GM23338 (cell line): ENCODE data around the gene DRC1. TPM values are rescaled to one million over a fixed set of nuclear protein-coding genes. Genes with fewer than 3 reads are reported as not detected.

ENCODE experiments used
- ATAC-seq: fragments of 200-7000 bp; cut with Tn5 transposase; 3 replicates; pipeline ENCODE4 v1.9.1; 2020
- DNase-seq: peaks from one replicate; pipeline ENCODE4 v3.0.0-alpha.2; 2015; ENCODE audit warnings: low spot score
- H2AFZ ChIP-seq: fragments of 200-600 bp; sonication (generic); 2 replicates; pipeline ENCODE4 v1.8.0; 2016; ENCODE audit warnings: antibody characterized with exemption, mild to moderate bottlenecking, moderate library complexity
- H3F3A ChIP-seq: fragments of 200-600 bp; sonication (generic); replicated peaks from 2 replicates; pipeline ENCODE4 v1.8.0; 2017; ENCODE audit warnings: antibody characterized with exemption, mixed run types, low read depth
- H3K27ac ChIP-seq: fragments of 200-600 bp; sonication (generic); 2 replicates; pipeline ENCODE4 v1.6.1; 2016; ENCODE audit warnings: low read depth
- H3K27me3 ChIP-seq: fragments of 200-600 bp; sonication (generic); 2 replicates; pipeline ENCODE4 v1.8.0; 2016; ENCODE audit warnings: mild to moderate bottlenecking, mixed run types, moderate library complexity; ENCODE audit not compliant: insufficient read depth
- H3K36me3 ChIP-seq: fragments of 200-600 bp; sonication (generic); 2 replicates; pipeline ENCODE4 v1.8.0; 2016; ENCODE audit warnings: mild to moderate bottlenecking; ENCODE audit not compliant: insufficient read depth
- H3K4me1 ChIP-seq: fragments of 200-600 bp; sonication (generic); 2 replicates; pipeline ENCODE4 v1.8.0; 2016; ENCODE audit warnings: mild to moderate bottlenecking, moderate library complexity; ENCODE audit not compliant: insufficient read depth
- H3K4me2 ChIP-seq: fragments of 200-600 bp; sonication (generic); 2 replicates; pipeline ENCODE4 v1.7.1; 2017; ENCODE audit warnings: mixed run types
- H3K4me3 ChIP-seq: fragments of 200-600 bp; sonication (generic); 2 replicates; pipeline ENCODE4 v1.6.1; 2016; ENCODE audit warnings: mixed run types
- H3K79me2 ChIP-seq: fragments of 200-600 bp; sonication (generic); replicated peaks from 2 replicates; pipeline ENCODE4 v1.8.0; 2017; ENCODE audit warnings: mild to moderate bottlenecking; ENCODE audit not compliant: insufficient read depth
- H3K9me2 ChIP-seq: fragments of 200-600 bp; sonication (generic); 2 replicates; pipeline ENCODE4 v1.8.0; 2017; ENCODE audit not compliant: insufficient read depth
- H4K20me1 ChIP-seq: fragments of 200-600 bp; sonication (generic); replicated peaks from 2 replicates; pipeline ENCODE4 v1.8.0; 2017; ENCODE audit warnings: mild to moderate bottlenecking; ENCODE audit not compliant: insufficient read depth
- H3K27ac Mint-ChIP-seq: 2 replicates; pipeline ENCODE4 v1.8.0; 2020; ENCODE audit warnings: inconsistent platforms, mild to moderate bottlenecking, moderate library complexity, mixed read lengths
- H3K27me3 Mint-ChIP-seq: 3 replicates; pipeline ENCODE4 v1.8.0; 2022; ENCODE audit warnings: low read depth, mild to moderate bottlenecking, moderate library complexity, mixed read lengths, inconsistent platforms; ENCODE audit not compliant: insufficient read depth, poor library complexity
- H3K36me3 Mint-ChIP-seq: 3 replicates; pipeline ENCODE4 v1.8.0; 2021; ENCODE audit warnings: low read depth, mild to moderate bottlenecking, inconsistent platforms, moderate library complexity, mixed read lengths
- H3K4me1 Mint-ChIP-seq: 3 replicates; pipeline ENCODE4 v1.8.0; 2020; ENCODE audit warnings: mild to moderate bottlenecking, inconsistent platforms, mixed read lengths
- H3K4me3 Mint-ChIP-seq: 3 replicates; pipeline ENCODE4 v1.8.0; 2021; ENCODE audit warnings: moderate library complexity, mild to moderate bottlenecking, inconsistent platforms, mixed read lengths
- H3K9me3 Mint-ChIP-seq: 3 replicates; pipeline ENCODE4 v1.8.0; 2020; ENCODE audit warnings: moderate library complexity, mild to moderate bottlenecking, inconsistent platforms, mixed read lengths
- CREB1 ChIP-seq: fragments of 250-450 bp; sonication (Bioruptor Pico); IDR thresholded peaks from 2 replicates; pipeline ENCODE4 v1.5.0; 2020; ENCODE audit warnings: low read depth, mild to moderate bottlenecking, moderate library complexity
- CTCF ChIP-seq, 2 experiments: fragments of 200-600 bp in 1 of 2; sonication (generic) in 1 of 2; conservative IDR thresholded peaks; 2 replicates each; pipeline versions ENCODE4 v1.5.1 to v1.6.1; 2016 to 2017; ENCODE audit warnings: antibody characterized with exemption in 2 of 2, low read depth in 2 of 2, mild to moderate bottlenecking in 2 of 2, moderate library complexity in 1 of 2
- EZH2phosphoT487 ChIP-seq: fragments of 200-600 bp; sonication (generic); IDR thresholded peaks from one replicate; pipeline ENCODE4 v1.8.1; 2018; ENCODE audit warnings: antibody characterized with exemption; ENCODE audit not compliant: unreplicated experiment
- JUNB ChIP-seq: IDR thresholded peaks from one replicate; pipeline ENCODE4 v1.6.1; 2016; ENCODE audit warnings: antibody characterized with exemption; ENCODE audit not compliant: unreplicated experiment
- REST ChIP-seq: IDR thresholded peaks from one replicate; pipeline ENCODE4 v1.6.1; 2018; ENCODE audit warnings: antibody characterized with exemption; ENCODE audit not compliant: unreplicated experiment
- ZNF114 ChIP-seq: fragments of 250-450 bp; sonication (Bioruptor Pico); IDR thresholded peaks from 2 replicates; pipeline ENCODE4 v1.5.0; 2020; ENCODE audit warnings: mild to moderate bottlenecking, moderate library complexity
- ZNF331 ChIP-seq: fragments of 250-450 bp; sonication (Bioruptor Pico); IDR thresholded peaks from 2 replicates; pipeline ENCODE4 v1.5.0; 2020; ENCODE audit warnings: low read depth, mild to moderate bottlenecking, moderate library complexity
- polyA plus RNA-seq: library from polyadenylated mRNA; unstranded; fragments of >200 nt; fragmentation: Nextera tagmentation; extraction: Ambion mirVana; gene quantifications from 2 replicates; pipeline ENCODE4 v1.2.1, GENCODE V29; 2016
- total RNA-seq: library from RNA; depleted of rRNA; stranded (reverse); fragments of >200 nt; shearing (Covaris generic); gene quantifications from 2 replicates; pipeline ENCODE4 v1.2.3, GENCODE V29; 2014
- TF ChIP-seq, protein P1 (sequence below): IDR thresholded peaks from 2 replicates; pipeline ENCODE4 v1.6.1; 2016; ENCODE audit warnings: antibody characterized with exemption

DRC1 gene
- total and polyA plus RNA-seq, 2 experiments from 2014 or later: 0.45 TPM; not detected in 1

- TF ChIP-seq REST (no peak), JUNB (no peak), ZNF114 (CRISPR knock-in tag) (no peak), EZH2phosphoT487 (no peak)
Observed at GRCh38 chr2:26451700-26452099, 50.0 kb downstream of the DRC1 start (continued).

GRCh38 chr2:26453421-26454329 lies 52.0 kb downstream of the DRC1 start:
- no peak overlapping the region for H3K27ac ChIP-seq
- DNase-seq (no peak), ATAC-seq (no peak)
- TF ChIP-seq REST: no peak
- no peak for TF ChIP-seq CTCF (conservative IDR thresholded peaks at IDR 0.05; ENCODE audit: low read depth in 2 of 2)
- TF ChIP-seq CREB1: no peak
- TF ChIP-seq, protein P1, sequence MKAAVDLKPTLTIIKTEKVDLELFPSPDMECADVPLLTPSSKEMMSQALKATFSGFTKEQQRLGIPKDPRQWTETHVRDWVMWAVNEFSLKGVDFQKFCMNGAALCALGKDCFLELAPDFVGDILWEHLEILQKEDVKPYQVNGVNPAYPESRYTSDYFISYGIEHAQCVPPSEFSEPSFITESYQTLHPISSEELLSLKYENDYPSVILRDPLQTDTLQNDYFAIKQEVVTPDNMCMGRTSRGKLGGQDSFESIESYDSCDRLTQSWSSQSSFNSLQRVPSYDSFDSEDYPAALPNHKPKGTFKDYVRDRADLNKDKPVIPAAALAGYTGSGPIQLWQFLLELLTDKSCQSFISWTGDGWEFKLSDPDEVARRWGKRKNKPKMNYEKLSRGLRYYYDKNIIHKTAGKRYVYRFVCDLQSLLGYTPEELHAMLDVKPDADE: no peak
- TF ChIP-seq ZNF114 (CRISPR knock-in tag): no peak
- TF ChIP-seq ZNF331 (CRISPR knock-in tag): no peak
- no peaks in the 10 kb centered on the region for H3K27me3 ChIP-seq
- Mint-ChIP-seq H3K4me3 (no peak overlapping the region), H3K36me3 (no peaks in the 10 kb centered on the region), H3K4me1 (peaks cover 3% of the 10 kb centered on the region; the same call in 1 of the 3 replicates), H3K27me3 (peaks cover 9% of the 10 kb centered on the region), H3K27ac (no peak overlapping the region), H3K9me3 (no peaks in the 10 kb centered on the region)
- H3K79me2 ChIP-seq: no peaks in the 10 kb centered on the region
- H3K4me3 ChIP-seq: no peak overlapping the region
- H2AFZ ChIP-seq: no peak overlapping the region
- H3K4me2 ChIP-seq: no peak overlapping the region
- H3K36me3 ChIP-seq: no peaks in the 10 kb centered on the region
- H3K4me1 ChIP-seq: no peaks in the 10 kb centered on the region
- no peaks in the 10 kb centered on the region for H3F3A ChIP-seq
- no peaks in the 10 kb centered on the region for H4K20me1 ChIP-seq
- H3K9me2 ChIP-seq: no peaks in the 10 kb centered on the region
